ENCODE results near the gene RNASE12.
"Not testable (repeated sequence)": the region's sequence is repeated elsewhere in the genome, so short reads cannot be mapped to it uniquely, and the experiment has no call there.

The RNASE12 gene

DNA sequence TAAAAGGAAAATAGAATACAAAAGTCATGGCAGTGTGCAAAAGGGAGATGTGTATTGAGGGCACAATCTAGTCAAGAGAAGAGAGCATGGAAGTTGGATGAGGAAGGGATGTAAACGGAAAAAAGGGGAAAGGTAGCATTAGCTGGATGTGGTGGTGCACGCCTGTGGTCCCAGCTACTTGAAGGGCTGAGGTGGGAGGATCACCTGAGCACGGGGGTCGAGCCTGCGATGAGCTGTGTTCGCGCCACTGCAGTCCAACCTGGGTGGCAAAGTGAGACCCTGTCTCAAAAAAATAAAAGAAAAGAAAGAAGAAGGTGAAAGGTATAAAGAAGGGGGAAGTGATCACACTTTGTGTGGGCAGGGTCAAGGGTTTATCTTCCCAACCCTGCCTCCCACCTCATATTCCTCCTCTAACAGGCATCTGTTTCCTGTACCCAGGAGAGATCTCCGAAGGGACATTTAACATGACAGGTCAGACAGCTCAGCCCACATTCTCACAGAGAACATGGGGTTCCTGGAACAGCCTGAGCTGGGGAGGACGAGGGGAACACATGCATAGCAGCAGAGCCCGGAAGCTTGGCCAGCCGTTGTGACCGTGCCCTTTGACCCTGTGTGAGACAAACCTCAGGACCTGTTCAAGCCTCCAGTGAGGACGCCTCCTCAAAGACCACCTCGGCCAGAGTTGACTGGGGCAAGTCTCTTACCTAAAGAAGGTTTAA, 12.2 kb downstream of the RNASE12 start:
- no peak for DNase-seq

DNA sequence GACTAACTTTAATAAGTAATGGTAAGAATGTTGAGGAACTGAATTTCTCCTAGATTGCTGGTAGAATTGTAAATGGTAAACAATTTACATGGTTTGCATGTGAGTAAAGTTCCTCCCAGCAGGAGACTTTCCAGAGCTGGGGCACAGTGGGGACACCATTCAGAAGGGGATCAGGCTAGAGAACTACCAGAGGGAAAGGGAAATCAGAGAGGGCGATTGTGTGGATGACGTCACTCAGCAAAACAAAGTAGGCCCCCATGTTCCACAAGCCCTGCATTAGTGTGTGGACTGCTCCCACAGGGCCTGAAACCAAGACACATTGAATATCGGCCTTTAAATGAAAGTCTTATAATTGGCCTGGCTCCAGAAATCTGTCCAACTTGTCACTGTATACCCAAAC, 12.9 kb downstream of the RNASE12 start:
- DNase-seq = no peak

DNA sequence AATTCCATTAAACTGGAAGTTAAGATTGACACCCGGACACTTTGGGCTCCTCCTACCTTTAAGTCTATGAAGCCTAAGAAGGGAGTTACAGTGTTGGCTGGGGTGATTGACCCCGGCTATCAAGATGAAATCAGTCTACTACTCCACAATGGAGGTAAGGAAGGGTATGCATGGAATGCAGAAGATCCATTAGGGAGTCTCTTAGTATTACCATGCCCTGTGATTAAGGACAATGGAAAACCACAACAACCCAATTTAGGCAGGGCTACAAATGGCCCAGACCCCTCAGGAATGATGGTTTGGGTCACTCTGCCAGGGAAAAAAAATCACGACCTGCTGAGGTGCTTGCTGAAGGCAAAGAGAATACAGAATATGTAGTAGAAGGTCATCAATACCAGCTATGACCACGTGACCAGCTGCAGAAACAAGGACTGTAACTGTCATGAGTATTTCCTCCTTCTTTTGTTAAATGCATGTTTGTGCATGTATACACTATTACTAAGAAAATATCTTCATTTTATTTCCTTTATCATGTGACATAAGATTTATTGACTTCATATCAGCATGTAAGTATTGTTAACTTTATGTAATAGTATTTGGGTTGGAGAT, 18.7 kb downstream of the RNASE12 start:
- DNase-seq = not testable (repeated sequence)

DNA sequence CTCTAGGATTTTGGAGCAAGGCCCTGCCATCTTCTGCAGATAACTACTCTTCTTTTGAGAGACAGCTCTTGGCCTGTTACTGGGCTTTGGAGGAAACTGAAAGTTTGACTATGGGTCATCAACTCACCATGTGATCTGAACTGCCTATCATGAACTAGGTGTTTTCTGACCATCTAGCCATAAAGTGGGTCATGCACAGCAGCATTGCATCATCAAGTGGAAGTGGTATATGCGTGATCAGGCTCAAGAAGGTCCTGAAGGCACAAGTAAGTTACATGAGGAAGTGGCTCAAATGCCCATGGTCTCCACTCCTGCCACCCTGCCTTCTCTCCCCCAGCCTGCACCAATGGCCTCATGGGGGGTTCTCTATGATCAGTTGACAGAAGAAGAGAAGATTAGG, 20.5 kb downstream of the RNASE12 start:
- not testable (repeated sequence) for DNase-seq

DNA sequence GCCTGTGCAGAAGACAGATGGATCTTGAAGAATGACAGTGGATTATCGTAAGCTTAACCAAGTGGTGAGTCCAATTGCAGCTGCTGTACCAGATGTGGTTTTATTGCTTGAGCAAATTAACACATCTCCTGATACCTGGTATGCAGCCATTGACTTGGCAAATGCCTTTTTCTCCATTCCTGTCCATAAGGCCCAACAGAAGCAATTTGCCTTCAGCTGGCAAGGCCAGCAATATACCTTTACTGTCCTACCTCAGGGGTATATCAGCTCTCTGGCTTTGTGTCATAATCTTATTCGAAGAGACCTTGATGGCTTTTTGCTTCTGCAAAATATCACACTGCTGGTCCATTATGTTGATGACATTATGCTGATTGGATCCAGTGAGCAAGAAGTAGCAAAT, 21.3 kb downstream of the RNASE12 start:
- DNase-seq = not testable (repeated sequence)

GRCh38 chr14:20569066-20569465, 22.1 kb downstream of the RNASE12 start:
- DNase-seq = no peak

DNA sequence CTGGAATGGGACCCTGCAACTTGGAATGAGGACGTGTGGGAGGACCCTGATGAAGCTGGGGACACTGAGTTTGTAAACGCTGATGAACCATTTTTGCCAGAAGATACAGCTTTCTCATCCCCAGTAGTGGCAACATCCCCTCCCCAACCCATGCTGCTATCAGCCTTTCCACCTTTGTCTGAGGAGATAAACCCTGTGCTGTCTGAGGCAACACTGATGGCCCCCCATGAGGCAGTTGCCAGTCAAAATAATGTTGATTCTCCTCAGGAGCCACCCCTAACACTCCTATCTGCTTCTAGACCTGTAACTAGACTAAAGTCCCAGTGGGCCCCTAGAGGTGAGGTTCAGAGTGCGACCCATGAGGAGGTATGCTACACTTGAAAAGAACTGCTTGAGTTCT, 22.8 kb downstream of the RNASE12 start:
- DNase-seq = no peak

DNA sequence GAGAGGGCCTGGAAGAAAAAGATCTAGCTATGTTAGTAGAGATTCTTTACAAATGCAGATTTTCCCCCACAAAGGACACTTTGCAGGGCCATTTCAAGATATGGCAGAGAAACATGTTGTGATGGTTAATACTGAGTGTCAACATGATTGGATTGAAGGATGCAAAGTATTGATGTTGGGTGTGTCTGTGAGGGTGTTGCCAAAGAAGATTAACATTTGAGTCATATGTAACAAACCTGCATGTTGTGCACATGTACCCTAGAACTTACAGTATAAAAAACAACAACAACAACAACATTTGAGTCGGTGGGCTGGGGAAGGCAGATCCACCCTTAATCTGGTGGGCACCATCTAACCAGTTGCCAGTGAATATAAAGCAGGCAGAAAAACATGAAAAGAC, 24.0 kb downstream of the RNASE12 start:
- DNase-seq = not testable (repeated sequence)

DNA sequence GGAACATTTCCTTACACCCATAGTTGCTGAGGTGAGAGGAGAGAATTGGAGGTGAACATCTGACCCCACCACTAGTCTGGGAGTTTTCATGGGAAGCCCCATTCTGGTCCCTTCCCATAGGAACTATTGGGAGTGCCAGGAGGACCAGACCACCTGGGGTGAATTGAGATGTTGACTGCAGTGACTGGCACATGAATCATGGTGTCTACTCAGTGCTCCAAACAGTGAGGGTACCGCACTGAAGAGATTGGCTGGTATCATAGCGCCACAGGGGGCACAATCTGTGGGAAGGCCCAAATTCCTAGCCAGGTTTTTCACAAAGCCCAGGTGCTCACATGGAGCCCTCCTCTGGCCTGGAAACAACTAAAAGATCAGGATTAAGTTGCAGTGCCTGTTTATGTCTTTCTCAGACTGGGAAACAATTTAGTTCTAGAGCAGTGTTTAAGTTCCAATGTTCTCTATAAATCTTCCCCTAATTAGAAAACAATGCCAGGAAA, 26.6 kb downstream of the RNASE12 start:
- no peak for DNase-seq

GRCh38 chr14:20563971-20564370, 27.2 kb downstream of the RNASE12 start:
- DNase-seq = no peak

GRCh38 chr14:20560961-20561360, 30.2 kb downstream of the RNASE12 start, which contains the start of gene RNASE9:
Gene RNASE9 (minus strand): TSS chr14:20561047.
- no peak for DNase-seq

- no peak for DNase-seq
Measured at GRCh38 chr14:20559461-20559904, 31.7 kb downstream of the RNASE12 start.

DNA sequence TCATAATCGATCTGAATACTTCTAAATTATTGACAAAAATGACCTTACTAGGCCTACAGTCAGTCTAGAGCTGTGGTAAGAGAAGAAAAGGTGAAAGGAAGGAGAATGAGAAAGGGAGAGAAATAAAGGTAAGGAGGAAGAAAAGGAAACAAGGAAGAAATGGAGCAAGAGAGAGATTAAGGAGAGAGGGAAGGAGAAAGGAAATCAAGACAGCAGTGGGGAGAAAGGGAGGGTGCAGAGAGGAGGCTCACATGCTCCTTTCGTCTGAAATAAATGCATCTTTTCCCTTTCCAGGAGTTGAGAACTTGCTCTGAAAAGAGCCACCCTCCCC, 34.0 kb downstream of the RNASE12 start:
- no peak for DNase-seq

- DNase-seq = no peak
Measured at GRCh38 chr14:20556500-20557211, 34.5 kb downstream of the RNASE12 start.

GRCh38 chr14:20555845-20556244, 35.3 kb downstream of the RNASE12 start:
- no peak for DNase-seq

GRCh38 chr14:20553024-20553423, 38.2 kb downstream of the RNASE12 start:
- no peak for DNase-seq

DNA sequence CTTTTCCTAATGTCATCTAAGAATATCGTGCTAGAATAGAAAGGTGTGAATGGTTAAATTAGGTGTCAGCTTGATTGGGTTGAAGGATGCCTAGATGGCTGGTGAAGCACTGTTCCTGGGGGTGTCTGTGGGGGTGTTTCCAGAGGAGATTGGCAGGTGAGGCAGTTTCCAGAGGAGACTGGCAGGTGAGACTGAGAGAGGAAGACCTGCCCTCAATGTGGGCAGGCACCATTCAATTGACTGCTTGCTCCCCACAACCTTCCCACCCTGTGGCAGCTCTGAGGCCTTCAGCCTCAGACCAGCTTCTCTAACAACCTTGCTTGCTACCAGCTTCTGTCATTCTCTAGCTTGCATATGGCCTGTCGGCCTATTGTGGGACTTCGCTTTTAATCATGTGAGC, 39.6 kb downstream of the RNASE12 start:
- DNase-seq = no peak

GRCh38 chr14:20550926-20551325, 40.2 kb downstream of the RNASE12 start:
- DNase-seq = no peak

GRCh38 chr14:20548414-20549158, 42.6 kb downstream of the RNASE12 start:
- no peak for DNase-seq

DNA sequence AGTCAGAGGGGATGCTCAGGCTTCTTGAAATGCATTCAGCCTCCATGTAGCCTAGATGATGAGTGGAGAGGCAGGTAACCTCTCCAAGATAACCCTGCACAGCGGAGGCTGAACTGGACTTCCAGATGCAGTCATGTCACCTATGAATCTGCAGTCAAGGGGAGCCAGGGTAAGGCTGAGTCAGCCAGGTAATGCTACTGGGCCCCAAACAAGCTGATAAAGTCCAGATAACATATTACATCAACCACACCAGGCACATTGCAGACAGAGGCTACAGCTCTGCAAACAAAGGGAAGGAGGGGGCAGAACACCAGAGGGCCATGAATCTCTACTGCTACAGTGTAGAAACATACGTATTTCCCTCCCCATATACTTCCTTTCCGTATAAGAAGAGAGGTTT, 44.3 kb downstream of the RNASE12 start:
- no peak for DNase-seq
